ENCODE measurements around the gene SPIRE2.

The SPIRE2 gene

GRCh38 chr16:89858973-89859614 is 30.8 kb downstream of the SPIRE2 start:
- Histone ChIP-seq H3K9ac (ENCODE audit: low read depth, low read length) (no peak overlapping the region), H4K20me1 (ENCODE audit: insufficient read depth, low read length) (peaks cover 2% of the 10 kb centered on the region; the same call in 1 of the 2 replicates), H3K27ac (ENCODE audit: low read length) (no peak overlapping the region), H3K4me2 (ENCODE audit: insufficient read depth, low read length) (no peak overlapping the region), H3K36me3 (ENCODE audit: insufficient read depth, low read length) (no peaks in the 10 kb centered on the region), H3K9me3 (ENCODE audit: insufficient read depth, low read length, severe bottlenecking) (no peaks in the 10 kb centered on the region), H3K4me1 (ENCODE audit: insufficient read depth, low read length) (peaks cover 20% of the 10 kb centered on the region), H3K4me3 (ENCODE audit: low read depth in 1 of 2, low read length in 2 of 2) (no peak overlapping the region), H3K79me2 (ENCODE audit: insufficient read depth, low read length) (no peaks in the 10 kb centered on the region), H2AFZ (ENCODE audit: low read depth, low read length) (no peak overlapping the region), H3K27me3 (ENCODE audit: insufficient read depth, low read length, poor library complexity) (no peaks in the 10 kb centered on the region)
- ATAC-seq (ENCODE audit: insufficient read depth, low read depth) (no peak), DNase-seq (no peak)
- TF ChIP-seq EZH2 (IDR thresholded peaks at IDR 0.05; ENCODE audit: borderline replicate concordance, low read depth, low read length, severe bottlenecking) (no peak), CTCF (IDR thresholded peaks at IDR 0.05; ENCODE audit: borderline replicate concordance, extremely low read depth, low read length, poor library complexity, severe bottlenecking) (no peak)

- no peaks in the 10 kb centered on the region for H3K9me3 ChIP-seq (ENCODE audit: insufficient read depth, low read length, severe bottlenecking)
- peaks cover 2% of the 10 kb centered on the region; the same call in 1 of the 2 replicates for H4K20me1 ChIP-seq (ENCODE audit: insufficient read depth, low read length)
- TF ChIP-seq EZH2 (IDR thresholded peaks at IDR 0.05; ENCODE audit: borderline replicate concordance, low read depth, low read length, severe bottlenecking) (no peak), CTCF (IDR thresholded peaks at IDR 0.05; ENCODE audit: borderline replicate concordance, extremely low read depth, low read length, poor library complexity, severe bottlenecking) (no peak)
- H3K79me2 ChIP-seq (ENCODE audit: insufficient read depth, low read length): no peaks in the 10 kb centered on the region
- DNase-seq (no peak), ATAC-seq (ENCODE audit: insufficient read depth, low read depth) (no peak)
- H3K4me3 ChIP-seq (ENCODE audit: low read depth in 1 of 2, low read length in 2 of 2): no peak overlapping the region
- H3K4me2 ChIP-seq (ENCODE audit: insufficient read depth, low read length): no peak overlapping the region
- no peak overlapping the region for H3K27ac ChIP-seq (ENCODE audit: low read length)
- H3K36me3 ChIP-seq (ENCODE audit: insufficient read depth, low read length): no peaks in the 10 kb centered on the region
- H3K4me1 ChIP-seq (ENCODE audit: insufficient read depth, low read length): peaks cover 25% of the 10 kb centered on the region
- no peaks in the 10 kb centered on the region for H3K27me3 ChIP-seq (ENCODE audit: insufficient read depth, low read length, poor library complexity)
- no peak overlapping the region for H3K9ac ChIP-seq (ENCODE audit: low read depth, low read length)
- no peak overlapping the region for H2AFZ ChIP-seq (ENCODE audit: low read depth, low read length)
These were observed 31.3 kb downstream of the SPIRE2 start for GRCh38 chr16:89859615-89860007.

GRCh38 chr16:89860747-89861304 is 32.6 kb downstream of the SPIRE2 start:
- H3K79me2 ChIP-seq (ENCODE audit: insufficient read depth, low read length): no peaks in the 10 kb centered on the region
- H3K9me3 ChIP-seq (ENCODE audit: insufficient read depth, low read length, severe bottlenecking): no peaks in the 10 kb centered on the region
- DNase-seq (peak; percentile 73), ATAC-seq (ENCODE audit: insufficient read depth, low read depth) (peak; percentile 87)
- H4K20me1 ChIP-seq (ENCODE audit: insufficient read depth, low read length): peaks cover 2% of the 10 kb centered on the region; the same call in 1 of the 2 replicates
- H3K4me3 ChIP-seq (ENCODE audit: low read depth in 1 of 2, low read length in 2 of 2): no peak overlapping the region
- TF ChIP-seq CTCF (IDR thresholded peaks at IDR 0.05; ENCODE audit: borderline replicate concordance, extremely low read depth, low read length, poor library complexity, severe bottlenecking) (peak; percentile 98), EZH2 (IDR thresholded peaks at IDR 0.05; ENCODE audit: borderline replicate concordance, low read depth, low read length, severe bottlenecking) (no peak)
- H3K36me3 ChIP-seq (ENCODE audit: insufficient read depth, low read length): no peaks in the 10 kb centered on the region
- H3K9ac ChIP-seq (ENCODE audit: low read depth, low read length): no peak overlapping the region
- no peak overlapping the region for H3K4me2 ChIP-seq (ENCODE audit: insufficient read depth, low read length)
- H3K27ac ChIP-seq (ENCODE audit: low read length): no peak overlapping the region
- H3K27me3 ChIP-seq (ENCODE audit: insufficient read depth, low read length, poor library complexity): no peaks in the 10 kb centered on the region
- H2AFZ ChIP-seq (ENCODE audit: low read depth, low read length): no peak overlapping the region
- H3K4me1 ChIP-seq (ENCODE audit: insufficient read depth, low read length): peaks cover 25% of the 10 kb centered on the region
